Omental fat pad (tissue), 4 donors: Measurements from ENCODE around the gene PDZRN3. TPM values are rescaled to one million over a fixed set of nuclear protein-coding genes. Genes with fewer than 3 reads are reported as not detected.
A peak's percentile ranks its signal among the peaks of the same experiment; 100 is the strongest.

ENCODE experiments used
- ATAC-seq: fragments of 150-250 bp; one replicate; pipeline ENCODE4 v1.9.1; 2016; ENCODE audit warnings: mild to moderate bottlenecking, moderate library complexity; ENCODE audit not compliant: low FRiP score
- DNase-seq: peaks from one replicate; pipeline ENCODE4 v3.0.0-alpha.2; 2019; ENCODE audit warnings: low spot score
- CTCF ChIP-seq, 3 donors: fragments of 450-650 bp; IDR thresholded peaks; one replicate each; pipeline ENCODE4 v1.5.1; 2016 to 2017; ENCODE audit warnings: antibody characterized with exemption in 3 of 3, mild to moderate bottlenecking in 3 of 3, moderate library complexity in 2 of 3
- total RNA-seq, 4 donors: library from RNA; depleted of rRNA; stranded (reverse); fragments of >200 nt; gene quantifications; one replicate each; pipeline ENCODE4 v1.1.0, GENCODE V29; 2016

PDZRN3 gene
- total RNA-seq, 4 donors from 2014 or later: 22.8 to 47.4 (median 37.5) TPM

GRCh38 chr3:73365756-73366397 is 258.9 kb downstream of the PDZRN3 start:
- DNase-seq (peak; percentile 35), ATAC-seq (peak; percentile 98)
- no peak for TF ChIP-seq CTCF (IDR thresholded peaks at IDR 0.05)

- TF ChIP-seq CTCF (IDR thresholded peaks at IDR 0.05): no peak
- no peak for DNase-seq
- no peak for ATAC-seq
Measured at GRCh38 chr3:73364517-73364916, 260.2 kb downstream of the PDZRN3 start.

- DNase-seq: no peak
- TF ChIP-seq CTCF (IDR thresholded peaks at IDR 0.05): no peak
- ATAC-seq: no peak
Measured at GRCh38 chr3:73363093-73363492, 261.6 kb downstream of the PDZRN3 start.

GRCh38 chr3:73361591-73361990 is 263.1 kb downstream of the PDZRN3 start:
- DNase-seq (no peak), ATAC-seq (no peak)
- no peak for TF ChIP-seq CTCF (IDR thresholded peaks at IDR 0.05)

GRCh38 chr3:73353649-73354217 is 271.0 kb downstream of the PDZRN3 start:
- ATAC-seq (no peak), DNase-seq (no peak)
- TF ChIP-seq CTCF (IDR thresholded peaks at IDR 0.05): no peak

- ATAC-seq: no peak
- TF ChIP-seq CTCF (IDR thresholded peaks at IDR 0.05): no peak
- DNase-seq: no peak
Measured at GRCh38 chr3:73352841-73353645, 271.7 kb downstream of the PDZRN3 start.
